ENCODE data around the gene NCKAP5.

The NCKAP5 gene

DNA sequence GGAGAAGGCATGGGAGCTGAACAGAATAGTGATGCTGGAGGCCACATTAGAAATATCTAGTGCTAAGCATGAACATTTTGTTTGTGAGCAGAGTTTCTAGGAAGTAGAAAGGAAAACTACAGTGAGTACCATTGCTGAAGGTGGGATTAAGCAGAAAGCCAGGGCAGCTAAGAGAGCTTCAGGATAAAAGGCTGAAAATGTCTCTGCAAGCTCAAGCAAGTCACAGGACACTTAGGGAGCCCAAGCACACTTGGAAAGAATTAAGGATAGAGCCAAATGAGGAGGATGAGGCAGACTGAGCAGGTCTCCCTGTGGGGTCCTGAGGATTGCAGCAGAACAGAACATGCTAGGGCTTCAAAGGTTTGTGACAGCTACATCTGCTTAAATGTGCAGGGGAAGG lies 817.7 kb downstream of the NCKAP5 start:
- peaks cover 8% of the 10 kb centered on the region for H3K4me1 ChIP-seq (ENCODE audit: control insufficient read depth, insufficient read depth, low read length)
- no peak overlapping the region for H3K4me3 ChIP-seq (ENCODE audit: insufficient read depth, low read depth, low read length)
- H3K9me3 ChIP-seq (ENCODE audit: control insufficient read depth, low read length) = no peaks in the 10 kb centered on the region
- no peak overlapping the region for H3K27ac ChIP-seq (ENCODE audit: insufficient read depth, low read depth, low read length, poor library complexity, severe bottlenecking)
- H3K27me3 ChIP-seq (ENCODE audit: control insufficient read depth, insufficient read depth, low read length, poor library complexity, severe bottlenecking) = no peaks in the 10 kb centered on the region
- no peaks in the 10 kb centered on the region for H3K36me3 ChIP-seq (ENCODE audit: control insufficient read depth, insufficient read depth, low read length)

GRCh38 chr2:132747046-132747445 lies 821.2 kb downstream of the NCKAP5 start:
- Histone ChIP-seq H3K4me3 (ENCODE audit: insufficient read depth, low read depth, low read length) (no peak overlapping the region), H3K9me3 (ENCODE audit: control insufficient read depth, low read length) (no peaks in the 10 kb centered on the region), H3K36me3 (ENCODE audit: control insufficient read depth, insufficient read depth, low read length) (no peaks in the 10 kb centered on the region), H3K27me3 (ENCODE audit: control insufficient read depth, insufficient read depth, low read length, poor library complexity, severe bottlenecking) (no peaks in the 10 kb centered on the region), H3K27ac (ENCODE audit: insufficient read depth, low read depth, low read length, poor library complexity, severe bottlenecking) (no peak overlapping the region), H3K4me1 (ENCODE audit: control insufficient read depth, insufficient read depth, low read length) (peaks cover 8% of the 10 kb centered on the region)
- 83 to 96% methylated on average over 2 of the region's 2 CpGs for WGBS, 2 experiments

- H3K4me1 ChIP-seq (ENCODE audit: control insufficient read depth, insufficient read depth, low read length) = no peaks in the 10 kb centered on the region
- no peak overlapping the region for H3K4me3 ChIP-seq (ENCODE audit: insufficient read depth, low read depth, low read length)
- WGBS, 2 experiments = 93% methylated on average over 3 of the region's 3 CpGs
- no peaks in the 10 kb centered on the region for H3K9me3 ChIP-seq (ENCODE audit: control insufficient read depth, low read length)
- no peaks in the 10 kb centered on the region for H3K36me3 ChIP-seq (ENCODE audit: control insufficient read depth, insufficient read depth, low read length)
- H3K27ac ChIP-seq (ENCODE audit: insufficient read depth, low read depth, low read length, poor library complexity, severe bottlenecking) = no peak overlapping the region
- no peaks in the 10 kb centered on the region for H3K27me3 ChIP-seq (ENCODE audit: control insufficient read depth, insufficient read depth, low read length, poor library complexity, severe bottlenecking)
These were observed 826.5 kb downstream of the NCKAP5 start for GRCh38 chr2:132741754-132742153.

DNA sequence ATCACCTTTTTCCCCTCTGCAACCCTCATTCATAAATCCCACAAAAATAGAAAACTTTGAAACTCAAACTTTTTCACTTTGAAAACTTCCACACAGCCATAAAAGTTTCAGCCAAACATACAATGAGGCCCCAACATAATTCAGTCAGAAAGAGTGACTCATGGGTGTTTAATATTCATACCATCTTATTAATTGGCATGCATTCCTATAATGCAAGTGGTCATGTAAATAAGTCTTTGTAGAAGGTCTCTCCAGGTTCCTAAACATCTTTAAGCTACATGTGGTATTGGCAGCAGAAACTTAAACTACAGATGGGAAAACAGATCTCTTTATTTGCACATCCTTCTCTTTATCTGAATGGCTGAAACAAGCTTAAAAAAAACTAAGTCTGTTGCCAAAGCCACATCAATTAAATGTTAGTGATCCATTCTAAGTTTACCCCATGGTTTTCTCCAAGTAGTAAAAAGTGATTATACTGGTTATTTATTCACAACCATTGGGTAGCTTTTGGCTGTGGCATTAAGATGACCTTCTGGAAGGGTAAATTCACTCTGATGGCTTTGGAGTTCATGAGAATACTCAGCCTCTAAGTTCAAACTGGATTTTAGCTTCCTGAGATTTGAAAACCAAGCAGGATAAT lies 828.1 kb downstream of the NCKAP5 start:
- Histone ChIP-seq H3K4me3 (ENCODE audit: insufficient read depth, low read depth, low read length) (no peak overlapping the region), H3K9me3 (ENCODE audit: control insufficient read depth, low read length) (no peaks in the 10 kb centered on the region), H3K27ac (ENCODE audit: insufficient read depth, low read depth, low read length, poor library complexity, severe bottlenecking) (no peak overlapping the region), H3K36me3 (ENCODE audit: control insufficient read depth, insufficient read depth, low read length) (no peaks in the 10 kb centered on the region), H3K4me1 (ENCODE audit: control insufficient read depth, insufficient read depth, low read length) (no peaks in the 10 kb centered on the region), H3K27me3 (ENCODE audit: control insufficient read depth, insufficient read depth, low read length, poor library complexity, severe bottlenecking) (no peaks in the 10 kb centered on the region)

GRCh38 chr2:132738223-132738622 lies 830.0 kb downstream of the NCKAP5 start:
- 80 to 100% methylated on average over 1 of the region's 1 CpG for WGBS, 2 experiments
- Histone ChIP-seq H3K27me3 (ENCODE audit: control insufficient read depth, insufficient read depth, low read length, poor library complexity, severe bottlenecking) (peaks cover 5% of the 10 kb centered on the region), H3K36me3 (ENCODE audit: control insufficient read depth, insufficient read depth, low read length) (no peaks in the 10 kb centered on the region), H3K9me3 (ENCODE audit: control insufficient read depth, low read length) (no peaks in the 10 kb centered on the region), H3K4me1 (ENCODE audit: control insufficient read depth, insufficient read depth, low read length) (no peaks in the 10 kb centered on the region), H3K27ac (ENCODE audit: insufficient read depth, low read depth, low read length, poor library complexity, severe bottlenecking) (no peak overlapping the region), H3K4me3 (ENCODE audit: insufficient read depth, low read depth, low read length) (no peak overlapping the region)

DNA sequence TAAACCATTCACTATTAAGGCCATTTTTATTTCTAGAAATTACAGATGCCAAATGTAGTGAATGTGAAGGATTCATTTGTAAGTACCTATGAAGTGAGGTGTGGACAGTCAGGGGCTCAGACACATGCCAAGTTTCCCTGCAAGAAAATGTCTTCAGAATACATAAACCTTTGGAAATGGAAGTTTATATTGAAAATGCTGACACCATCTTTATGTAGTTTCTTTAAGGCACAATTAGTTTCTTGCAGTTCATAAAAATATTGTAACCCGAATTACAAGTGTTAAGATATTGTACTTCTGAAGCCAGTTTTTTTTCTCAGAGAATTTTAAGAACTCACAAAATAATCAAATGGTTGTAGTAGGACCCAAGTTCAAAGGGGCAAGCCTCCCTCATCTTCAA lies 832.2 kb downstream of the NCKAP5 start:
- Histone ChIP-seq H3K4me3 (ENCODE audit: insufficient read depth, low read depth, low read length) (no peak overlapping the region), H3K9me3 (ENCODE audit: control insufficient read depth, low read length) (no peaks in the 10 kb centered on the region), H3K36me3 (ENCODE audit: control insufficient read depth, insufficient read depth, low read length) (no peaks in the 10 kb centered on the region), H3K27ac (ENCODE audit: insufficient read depth, low read depth, low read length, poor library complexity, severe bottlenecking) (no peak overlapping the region), H3K27me3 (ENCODE audit: control insufficient read depth, insufficient read depth, low read length, poor library complexity, severe bottlenecking) (peaks cover 5% of the 10 kb centered on the region), H3K4me1 (ENCODE audit: control insufficient read depth, insufficient read depth, low read length) (no peaks in the 10 kb centered on the region)
- 100% methylated on average over 1 of the region's 1 CpG for WGBS, 2 experiments

- no peaks in the 10 kb centered on the region for H3K36me3 ChIP-seq (ENCODE audit: control insufficient read depth, insufficient read depth, low read length)
- H3K27me3 ChIP-seq (ENCODE audit: control insufficient read depth, insufficient read depth, low read length, poor library complexity, severe bottlenecking) = peaks cover 5% of the 10 kb centered on the region
- WGBS, 2 experiments = 91 to 95% methylated on average over 3 of the region's 3 CpGs
- no peaks in the 10 kb centered on the region for H3K9me3 ChIP-seq (ENCODE audit: control insufficient read depth, low read length)
- no peaks in the 10 kb centered on the region for H3K4me1 ChIP-seq (ENCODE audit: control insufficient read depth, insufficient read depth, low read length)
- H3K4me3 ChIP-seq (ENCODE audit: insufficient read depth, low read depth, low read length) = no peak overlapping the region
- no peak overlapping the region for H3K27ac ChIP-seq (ENCODE audit: insufficient read depth, low read depth, low read length, poor library complexity, severe bottlenecking)
These were observed 833.3 kb downstream of the NCKAP5 start for GRCh38 chr2:132734961-132735360.

DNA sequence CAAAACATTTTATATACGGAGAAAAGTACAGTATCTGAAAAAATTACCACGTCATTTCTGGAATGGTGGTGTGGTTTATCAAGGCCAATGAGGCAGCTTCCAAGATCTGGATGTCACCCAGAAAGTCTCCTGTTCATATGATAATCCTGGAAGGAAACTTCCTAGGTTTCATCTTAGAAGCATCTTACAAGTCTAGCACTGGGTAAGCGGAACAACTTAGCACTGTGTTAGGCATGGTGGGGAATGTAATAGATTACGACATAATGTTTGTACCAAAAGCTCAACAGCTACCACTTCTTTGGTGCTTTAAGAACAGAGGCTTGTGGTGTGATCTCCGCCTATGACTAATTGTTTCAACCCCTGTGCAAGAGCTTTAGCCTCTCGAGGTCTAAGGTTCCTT lies 835.2 kb downstream of the NCKAP5 start:
- H3K27me3 ChIP-seq (ENCODE audit: control insufficient read depth, insufficient read depth, low read length, poor library complexity, severe bottlenecking) = peaks cover 5% of the 10 kb centered on the region
- H3K4me3 ChIP-seq (ENCODE audit: insufficient read depth, low read depth, low read length) = no peak overlapping the region
- H3K27ac ChIP-seq (ENCODE audit: insufficient read depth, low read depth, low read length, poor library complexity, severe bottlenecking) = no peak overlapping the region
- H3K9me3 ChIP-seq (ENCODE audit: control insufficient read depth, low read length) = no peaks in the 10 kb centered on the region
- 85 to 94% methylated on average over 5 to 6 of the region's 6 CpGs for WGBS, 2 experiments
- H3K4me1 ChIP-seq (ENCODE audit: control insufficient read depth, insufficient read depth, low read length) = peaks cover 2% of the 10 kb centered on the region
- no peaks in the 10 kb centered on the region for H3K36me3 ChIP-seq (ENCODE audit: control insufficient read depth, insufficient read depth, low read length)

- Histone ChIP-seq H3K4me1 (ENCODE audit: control insufficient read depth, insufficient read depth, low read length) (peaks cover 2% of the 10 kb centered on the region), H3K36me3 (ENCODE audit: control insufficient read depth, insufficient read depth, low read length) (no peaks in the 10 kb centered on the region), H3K4me3 (ENCODE audit: insufficient read depth, low read depth, low read length) (no peak overlapping the region), H3K9me3 (ENCODE audit: control insufficient read depth, low read length) (no peaks in the 10 kb centered on the region), H3K27ac (ENCODE audit: insufficient read depth, low read depth, low read length, poor library complexity, severe bottlenecking) (no peak overlapping the region), H3K27me3 (ENCODE audit: control insufficient read depth, insufficient read depth, low read length, poor library complexity, severe bottlenecking) (peaks cover 5% of the 10 kb centered on the region)
- WGBS, 2 experiments = 92% methylated on average over 6 of the region's 6 CpGs
These were observed 835.6 kb downstream of the NCKAP5 start for GRCh38 chr2:132732694-132733093.

- H3K27me3 ChIP-seq (ENCODE audit: control insufficient read depth, insufficient read depth, low read length, poor library complexity, severe bottlenecking) = peaks cover 5% of the 10 kb centered on the region
- no peaks in the 10 kb centered on the region for H3K36me3 ChIP-seq (ENCODE audit: control insufficient read depth, insufficient read depth, low read length)
- 94 to 95% methylated on average over 5 of the region's 5 CpGs for WGBS, 2 experiments
- peaks cover 2% of the 10 kb centered on the region for H3K4me1 ChIP-seq (ENCODE audit: control insufficient read depth, insufficient read depth, low read length)
- no peaks in the 10 kb centered on the region for H3K9me3 ChIP-seq (ENCODE audit: control insufficient read depth, low read length)
- no peak overlapping the region for H3K27ac ChIP-seq (ENCODE audit: insufficient read depth, low read depth, low read length, poor library complexity, severe bottlenecking)
- no peak overlapping the region for H3K4me3 ChIP-seq (ENCODE audit: insufficient read depth, low read depth, low read length)
These were observed 836.8 kb downstream of the NCKAP5 start for GRCh38 chr2:132731441-132731840.

DNA sequence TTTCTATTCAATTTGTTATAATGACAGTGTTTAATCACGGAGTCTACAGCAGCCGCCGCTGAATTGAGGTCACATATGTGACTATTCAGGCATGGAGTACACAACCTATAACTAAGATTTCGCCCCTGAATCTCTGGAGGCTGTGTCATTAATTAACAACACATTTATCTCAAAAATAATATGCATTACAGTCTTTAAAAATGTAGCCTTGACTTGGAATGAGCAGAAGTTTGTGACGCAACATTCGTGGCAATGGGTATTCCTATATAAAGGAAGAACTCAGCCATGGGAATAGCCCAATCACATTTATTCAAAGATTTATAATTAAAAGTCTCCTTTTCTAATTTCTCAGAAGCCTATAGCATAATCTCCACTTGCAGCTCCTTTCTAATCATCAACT lies 837.7 kb downstream of the NCKAP5 start:
- H3K36me3 ChIP-seq (ENCODE audit: control insufficient read depth, insufficient read depth, low read length) = no peaks in the 10 kb centered on the region
- no peaks in the 10 kb centered on the region for H3K9me3 ChIP-seq (ENCODE audit: control insufficient read depth, low read length)
- peaks cover 2% of the 10 kb centered on the region for H3K4me1 ChIP-seq (ENCODE audit: control insufficient read depth, insufficient read depth, low read length)
- H3K27me3 ChIP-seq (ENCODE audit: control insufficient read depth, insufficient read depth, low read length, poor library complexity, severe bottlenecking) = peaks cover 5% of the 10 kb centered on the region
- H3K27ac ChIP-seq (ENCODE audit: insufficient read depth, low read depth, low read length, poor library complexity, severe bottlenecking) = no peak overlapping the region
- no peak overlapping the region for H3K4me3 ChIP-seq (ENCODE audit: insufficient read depth, low read depth, low read length)
- 95 to 98% methylated on average over 6 of the region's 6 CpGs for WGBS, 2 experiments
